SW 1271 (cell line): ENCODE results near the gene SPATS2.
"Not testable (repeated sequence)": the region's sequence is repeated elsewhere in the genome, so short reads cannot be mapped to it uniquely, and the experiment has no call there.

Experiments used
- DNase-seq, 2 experiments: peaks; one replicate each; lab custom pipeline; 2025; lab: John Stamatoyannopoulos, UW

The SPATS2 gene

DNA sequence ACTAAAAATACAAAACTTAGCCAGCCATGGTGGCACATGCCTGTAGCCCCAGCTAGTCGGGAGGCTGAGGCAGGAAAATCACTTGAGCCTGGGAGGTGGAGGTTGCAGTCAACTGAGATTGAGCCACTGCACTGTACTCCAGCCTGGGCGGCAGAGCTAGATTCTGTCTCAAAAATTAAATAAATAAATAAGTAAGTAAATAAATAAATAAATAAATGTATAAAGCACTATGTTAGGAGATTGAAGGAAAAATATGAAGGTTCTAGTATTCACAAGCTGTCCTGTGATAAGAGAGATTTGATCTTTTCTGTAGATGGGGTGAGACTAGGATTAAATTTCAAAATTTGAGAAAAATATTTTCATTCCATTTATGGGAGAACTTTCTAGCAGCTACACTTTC, 14.9 kb upstream of the SPATS2 start:
- DNase-seq, result no peak

GRCh38 chr12:49355913-49356312, 11.3 kb upstream of the SPATS2 start:
- no peak for DNase-seq

- peak in 1 of 2 experiments; percentile 47 for DNase-seq
Observed at GRCh38 chr12:49357103-49357678, 10.1 kb upstream of the SPATS2 start.

DNA sequence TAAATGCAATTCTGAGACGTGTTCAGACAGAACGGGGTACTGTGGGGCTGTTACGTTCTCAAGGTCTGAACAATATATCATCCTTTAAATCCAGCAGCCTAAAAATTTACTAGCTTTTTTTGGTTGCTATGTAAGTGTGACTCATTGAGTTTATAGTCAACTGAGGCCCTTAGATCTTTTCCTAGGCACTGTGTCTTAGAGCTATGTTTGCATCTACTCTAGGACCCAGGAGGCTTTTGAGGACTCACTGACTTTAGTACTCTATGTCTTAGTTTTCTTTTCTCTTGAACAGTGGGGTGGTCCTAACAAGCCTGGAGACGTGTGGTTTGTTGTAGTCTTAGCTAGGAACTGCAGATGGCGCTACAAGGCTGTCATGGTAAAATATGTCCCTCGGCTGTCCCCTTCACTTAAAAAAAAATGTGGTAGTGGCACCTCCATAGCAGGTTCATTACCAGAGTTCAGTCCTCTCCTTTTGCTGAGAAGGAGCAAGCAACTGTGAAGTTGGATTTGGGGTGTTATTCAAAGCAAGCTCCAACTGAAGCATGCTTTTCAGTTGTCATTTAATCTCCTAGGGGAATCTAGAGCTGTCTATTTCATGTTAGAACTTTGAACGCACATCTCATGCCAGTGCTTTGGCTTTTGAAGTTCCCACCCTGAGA, 8.7 kb upstream of the SPATS2 start:
- DNase-seq, result peak; percentile 33 to 84

DNA sequence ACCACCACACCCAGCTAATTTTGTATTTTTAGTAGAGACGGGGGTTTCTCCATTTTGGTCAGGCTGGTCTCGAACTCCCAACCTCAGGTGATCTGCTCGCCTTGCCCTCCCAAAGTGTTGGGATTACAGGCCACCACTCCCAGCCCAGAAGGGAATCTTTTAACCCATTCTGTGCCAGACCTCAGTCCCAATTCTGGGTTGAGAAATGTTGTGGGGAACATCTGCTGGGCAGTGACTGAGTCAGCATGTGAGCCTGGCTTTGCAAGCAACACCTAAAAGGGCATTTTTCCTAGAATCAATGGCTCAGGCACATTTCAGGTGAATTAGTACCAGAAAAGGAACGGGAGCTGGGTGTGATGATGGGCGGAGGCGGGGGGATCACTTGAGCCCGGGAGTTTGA, 7.6 kb upstream of the SPATS2 start:
- no peak for DNase-seq

DNA sequence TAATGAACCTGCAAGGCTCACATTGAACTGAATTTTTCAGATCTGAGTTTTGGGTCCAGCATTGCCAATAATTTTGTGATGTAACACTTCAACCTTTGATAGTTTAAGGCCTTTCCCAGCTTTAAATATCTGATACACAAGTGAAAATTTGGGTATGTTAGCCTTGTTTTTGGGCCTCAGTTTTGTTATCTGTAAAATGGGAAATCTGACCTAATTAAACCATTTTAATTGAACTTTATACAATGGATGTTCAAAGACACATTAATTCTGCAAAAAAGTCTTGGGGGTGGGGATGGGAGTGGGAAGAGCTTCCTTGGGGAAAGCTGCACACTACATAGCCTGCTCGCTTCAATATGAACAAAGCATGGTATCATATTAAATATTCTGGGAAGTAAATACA, 5.2 kb upstream of the SPATS2 start:
- DNase-seq, result no peak

DNA sequence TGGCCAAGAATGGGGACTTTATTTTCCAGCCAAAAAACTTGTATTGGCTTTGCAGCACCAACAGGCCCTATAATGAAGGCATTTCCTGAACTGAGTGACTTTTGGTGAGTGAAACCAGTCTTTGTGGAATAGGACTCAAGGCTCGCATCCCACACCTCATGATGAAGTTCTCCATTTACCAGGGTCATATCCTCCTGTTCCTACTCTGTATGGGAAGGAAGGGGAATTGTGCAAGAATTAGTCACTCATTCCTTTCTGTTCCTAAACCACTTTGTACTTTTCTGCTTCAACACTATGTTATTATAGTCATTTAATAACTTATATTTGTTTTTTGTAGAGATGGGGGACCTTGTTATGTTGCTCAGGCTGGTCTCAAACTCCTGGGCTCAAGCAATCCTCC, 2.3 kb upstream of the SPATS2 start:
- no peak for DNase-seq

GRCh38 chr12:49365542-49365941, 1.7 kb upstream of the SPATS2 start:
- no peak for DNase-seq

DNA sequence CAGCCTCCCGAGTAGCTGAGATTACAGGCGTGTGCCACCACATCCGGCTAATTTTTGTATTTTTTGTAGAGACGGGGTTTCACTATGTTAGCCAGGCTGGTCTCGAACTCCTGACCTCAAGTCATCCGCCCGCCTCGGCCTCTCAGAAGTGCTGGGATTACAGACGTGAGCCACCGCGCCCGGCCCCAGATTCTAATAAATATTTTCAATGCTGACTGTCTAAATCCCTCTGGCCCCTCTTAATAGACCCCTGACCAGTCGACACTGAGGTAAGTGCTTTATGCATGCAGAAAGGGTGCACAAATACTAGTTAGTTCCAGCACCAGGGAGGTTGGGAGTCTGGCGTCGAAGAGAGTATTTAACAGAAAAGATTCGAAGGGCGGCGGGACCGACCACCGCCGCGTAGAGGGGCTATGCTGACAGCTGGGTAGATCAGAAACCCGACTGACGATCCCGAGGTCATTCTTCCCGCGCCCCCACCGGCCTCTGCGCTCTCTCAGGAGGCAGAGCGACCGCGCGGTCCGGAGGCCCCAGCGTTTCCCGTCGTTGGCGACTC, 1.1 kb upstream of the SPATS2 start:
- no peak for DNase-seq

- DNase-seq, result peak; percentile 75 to 93
Observed at GRCh38 chr12:49366652-49367380, 446 bp upstream of the SPATS2 start.

- DNase-seq, result no peak
Observed at GRCh38 chr12:49368240-49368600, 958 bp downstream of the SPATS2 start.

DNA sequence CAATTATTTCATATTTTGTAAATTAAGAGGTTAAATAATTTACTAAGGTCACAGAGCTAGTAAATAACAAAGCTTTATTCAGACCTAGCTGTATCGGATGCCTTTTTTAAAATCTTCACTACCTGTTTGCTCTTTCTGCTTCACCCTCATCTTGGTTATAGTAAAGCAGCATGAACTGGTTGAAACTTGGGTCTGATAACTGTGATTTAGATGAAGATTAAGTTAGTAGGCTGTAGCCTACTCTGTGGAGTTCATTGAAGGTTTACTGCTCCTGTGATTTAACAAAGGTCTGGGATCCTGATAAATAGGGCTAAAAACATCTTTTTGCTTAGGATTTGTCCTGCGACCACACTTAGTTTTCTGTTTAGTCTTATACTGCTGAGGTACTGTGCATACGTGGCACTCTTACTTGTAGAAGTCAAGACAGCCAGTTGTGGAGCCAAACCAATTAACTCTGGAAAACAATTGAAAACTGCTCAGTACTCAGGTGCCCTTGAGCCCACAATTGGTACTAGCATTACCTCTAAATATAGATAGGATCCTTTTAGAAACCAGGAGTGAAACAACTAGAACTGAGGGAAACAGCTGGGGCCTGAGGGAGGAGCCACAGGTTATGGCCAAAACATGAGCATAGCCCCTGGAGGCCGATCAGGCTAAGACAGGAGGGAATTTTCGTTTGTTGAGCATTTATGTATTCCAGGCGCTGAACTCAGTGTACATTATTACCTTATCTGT, 2.3 kb downstream of the SPATS2 start:
- peak in 1 of 2 experiments; percentile 66 for DNase-seq

GRCh38 chr12:49370539-49370938, 3.3 kb downstream of the SPATS2 start:
- no peak for DNase-seq

DNA sequence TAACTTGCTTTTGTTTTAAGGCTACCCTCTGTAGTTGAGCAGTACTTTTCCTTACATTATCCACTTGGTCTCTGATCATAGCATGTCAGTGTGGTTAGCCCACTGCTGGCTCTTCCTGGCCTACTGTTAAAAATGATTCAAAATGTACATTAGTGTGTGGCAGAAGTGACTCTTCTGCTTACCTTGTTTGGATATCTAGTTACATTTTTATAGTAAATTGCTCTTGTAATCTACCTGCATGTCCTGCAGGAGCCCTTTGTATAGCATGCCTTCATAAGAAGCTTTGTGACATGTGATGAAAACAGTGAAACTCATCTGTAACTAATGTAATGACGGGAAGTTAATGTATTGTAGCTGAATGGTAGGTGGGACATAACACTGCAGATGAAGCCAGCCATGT, 8.1 kb downstream of the SPATS2 start:
- no peak for DNase-seq

- no peak for DNase-seq
Observed at GRCh38 chr12:49377386-49377785, 10.1 kb downstream of the SPATS2 start.

DNA sequence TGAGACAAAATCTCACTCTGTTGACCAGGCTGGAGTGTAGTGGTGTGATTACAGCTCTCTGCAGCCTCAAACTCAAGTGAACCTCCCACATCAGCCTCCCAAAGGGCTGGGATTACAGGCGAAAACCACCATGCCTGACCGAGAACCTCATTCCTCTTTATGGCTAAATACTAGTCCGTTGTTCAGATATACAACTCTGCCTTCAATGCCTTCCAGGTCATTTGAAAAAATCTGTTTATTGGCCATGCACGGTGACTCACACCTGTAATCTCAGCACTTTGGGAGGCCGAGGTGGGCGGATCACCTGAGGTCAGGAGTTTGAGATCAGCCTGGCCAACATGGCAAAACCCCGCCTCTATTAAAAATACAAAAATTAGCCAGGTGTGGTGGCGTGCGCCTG, 12.9 kb downstream of the SPATS2 start:
- not testable (repeated sequence) for DNase-seq

- DNase-seq, result no peak
Observed at GRCh38 chr12:49388682-49389386, 21.6 kb downstream of the SPATS2 start.

GRCh38 chr12:49389387-49389703, 22.1 kb downstream of the SPATS2 start:
- DNase-seq, result no peak

DNA sequence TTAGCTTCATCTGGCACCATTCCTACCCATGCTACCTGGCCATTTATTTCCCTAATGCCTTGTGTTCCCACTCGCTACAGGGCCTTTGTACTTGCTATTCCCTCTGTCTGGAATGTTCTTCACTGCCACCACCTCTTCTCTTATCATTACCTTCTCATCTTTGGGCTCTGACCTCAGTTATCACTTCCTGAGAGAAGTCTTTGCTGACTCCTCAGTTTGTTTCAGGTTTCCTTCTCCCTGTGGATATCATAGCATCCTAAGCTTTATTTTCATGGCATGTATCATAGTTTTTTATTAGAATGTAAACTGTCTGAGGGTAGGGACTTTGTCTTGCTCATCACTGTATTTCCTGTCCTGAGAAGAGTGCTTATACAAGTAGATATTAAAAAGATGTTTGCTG, 29.7 kb downstream of the SPATS2 start:
- no peak for DNase-seq

DNA sequence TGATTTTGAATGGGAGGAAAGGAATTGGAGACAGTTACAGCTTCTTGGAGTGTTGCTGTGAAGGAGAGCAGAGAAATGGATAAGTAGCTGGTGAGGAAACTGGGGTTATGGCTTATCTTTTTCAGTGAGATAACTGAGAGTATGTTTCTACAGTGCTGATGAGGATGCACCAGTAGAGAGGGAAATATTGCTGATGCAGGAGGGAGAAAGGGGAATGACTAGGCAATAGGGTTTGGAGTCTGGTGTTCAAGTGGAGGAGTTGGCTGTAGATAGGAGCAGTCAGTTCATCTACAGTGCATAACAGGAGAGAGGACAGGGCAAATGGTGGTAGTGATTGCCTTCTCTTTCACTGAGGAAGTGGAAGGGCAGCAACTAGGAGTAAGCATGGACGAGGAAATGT, 33.0 kb downstream of the SPATS2 start:
- no peak for DNase-seq

- no peak for DNase-seq
Observed at GRCh38 chr12:49403971-49404450, 36.7 kb downstream of the SPATS2 start.

DNA sequence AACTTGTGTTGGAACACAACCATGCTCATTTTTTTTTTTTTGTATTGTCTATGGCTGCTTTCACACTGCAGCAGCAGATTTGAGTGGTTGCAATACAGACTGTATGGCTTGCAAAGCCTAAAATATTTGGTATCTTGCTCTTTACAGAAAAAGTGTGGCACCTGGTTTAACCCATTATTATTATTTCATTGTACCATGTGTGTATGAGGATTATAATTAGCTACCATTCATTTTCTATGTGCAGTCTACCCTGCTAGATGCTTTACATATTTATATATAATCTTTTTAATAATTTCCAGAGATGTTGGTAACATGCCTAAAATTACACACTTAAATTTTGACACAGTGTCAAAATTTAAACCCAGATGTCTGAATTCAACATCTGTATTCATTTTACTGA, 37.7 kb downstream of the SPATS2 start:
- DNase-seq, result no peak
